ENCODE measurements around the gene NET1.

NET1 gene

GRCh38 chr10:5500162-5500670 lies 87.9 kb downstream of the NET1 start:
- DNase-seq (ENCODE audit: low read depth), result no peak

GRCh38 chr10:5500910-5501309 lies 88.6 kb downstream of the NET1 start:
- no peak for DNase-seq (ENCODE audit: low read depth)

GRCh38 chr10:5502061-5502521 lies 89.7 kb downstream of the NET1 start:
- no peak for DNase-seq (ENCODE audit: low read depth)

GRCh38 chr10:5502571-5503476 lies 90.5 kb downstream of the NET1 start:
- DNase-seq (ENCODE audit: low read depth), result no peak

GRCh38 chr10:5503477-5503835 lies 91.1 kb downstream of the NET1 start:
- no peak for DNase-seq (ENCODE audit: low read depth)

- DNase-seq (ENCODE audit: low read depth), result no peak
Observed at GRCh38 chr10:5504146-5505072, 92.1 kb downstream of the NET1 start.

GRCh38 chr10:5506246-5506645 lies 93.9 kb downstream of the NET1 start:
- DNase-seq (ENCODE audit: low read depth), result no peak

GRCh38 chr10:5506751-5507648 lies 94.6 kb downstream of the NET1 start:
- no peak for DNase-seq (ENCODE audit: low read depth)

GRCh38 chr10:5507649-5508131 lies 95.3 kb downstream of the NET1 start:
- no peak for DNase-seq (ENCODE audit: low read depth)

- no peak for DNase-seq (ENCODE audit: low read depth)
Observed at GRCh38 chr10:5508161-5508604, 95.8 kb downstream of the NET1 start.

All from stimulated activated CD8-positive, alpha-beta memory T cell treated with anti-CD3 and anti-CD28 coated beads, Interleukin-12 subunit alpha, Interleukin-12 subunit beta, amount 100 ng/mL, for 4 hours (primary cell).